Endothelial cell of umbilical vein (primary cell): Measurements from ENCODE around the gene ANKIB1. TPM values are rescaled to one million over a fixed set of nuclear protein-coding genes. Genes with fewer than 3 reads are reported as not detected.

Experiments used
- BruUV-seq: library from RNA; stranded (reverse); fragments of 400-500 nt; replicated peaks from 2 replicates; lab custom pipeline; 2021; lab: Mats Ljungman, UMichigan
- CTCF ChIA-PET: fragments of 300-600, 350-600 bp; sonication (Branson Sonifier 250); formaldehyde crosslinking; loops from one replicate; lab custom pipeline; 2021; ENCODE audit warnings: antibody characterized with exemption, inconsistent platforms; lab: Charles Lee
- POLR2A ChIA-PET: fragments of 300-600, 350-600 bp; sonication (Branson Sonifier 250); formaldehyde crosslinking; loops from one replicate; lab custom pipeline; 2021; ENCODE audit warnings: antibody characterized with exemption, inconsistent platforms; lab: Charles Lee
- DNase-seq: peaks from one replicate; pipeline ENCODE4 v3.0.0-alpha.2; 2011; ENCODE audit warnings: low read depth, low spot score
- FAIRE-seq: peaks from 2 replicates; lab custom pipeline; 2011; peaks lifted over from hg19 to GRCh38; lab: Jason Lieb, UNC
- H2AFZ ChIP-seq: 2 replicates; pipeline ENCODE4 v1.6.0; 2012; ENCODE audit warnings: low read depth, low read length, control low read depth, inconsistent platforms
- H3K27ac ChIP-seq: 2 replicates; pipeline ENCODE4 v1.5.1; 2011; ENCODE audit warnings: low read depth, mild to moderate bottlenecking, control low read depth, low read length, moderate library complexity; ENCODE audit not compliant: insufficient read depth
- H3K27me3 ChIP-seq, 2 experiments: 2 replicates each; pipeline versions ENCODE4 v1.6.0 to v1.6.1; 2011; ENCODE audit warnings: low read length in 2 of 2, mixed read lengths in 1 of 2; ENCODE audit not compliant: control insufficient read depth in 2 of 2, insufficient read depth in 2 of 2
- H3K36me3 ChIP-seq, 2 experiments: 2 replicates in 1 of 2; 3 replicates in 1 of 2; pipeline ENCODE4 v1.5.1; 2011; ENCODE audit warnings: low read length in 2 of 2, mild to moderate bottlenecking in 1 of 2, moderate library complexity in 1 of 2; ENCODE audit not compliant: control insufficient read depth in 2 of 2, insufficient read depth in 2 of 2; ENCODE audit errors: extremely low read depth in 1 of 2
- H3K4me1 ChIP-seq: 3 replicates; pipeline ENCODE4 v1.5.1; 2011; ENCODE audit warnings: mild to moderate bottlenecking, low read length; ENCODE audit not compliant: control insufficient read depth, insufficient read depth; ENCODE audit errors: extremely low read depth
- H3K4me2 ChIP-seq: 2 replicates; pipeline ENCODE4 v1.6.1; 2011; ENCODE audit warnings: low read length, control low read depth, mixed read lengths; ENCODE audit not compliant: insufficient read depth
- H3K4me3 ChIP-seq, 3 experiments: fragments of 200-600 bp in 1 of 3; sonication (generic), shearing (Covaris generic) in 1 of 3; replicated peaks in 1 of 3; 2 replicates each; pipeline ENCODE4 v1.5.1; 2011 to 2016; ENCODE audit warnings: control low read depth in 3 of 3, low read length in 3 of 3, mild to moderate bottlenecking in 2 of 3, inconsistent platforms in 1 of 3, low read depth in 1 of 3, moderate library complexity in 1 of 3; ENCODE audit not compliant: insufficient read depth in 1 of 3
- H3K79me2 ChIP-seq: 2 replicates; pipeline ENCODE4 v1.6.0; 2012; ENCODE audit warnings: low read length, inconsistent platforms; ENCODE audit not compliant: control insufficient read depth, insufficient read depth
- H3K9ac ChIP-seq: replicated peaks from 2 replicates; pipeline ENCODE3; 2011; ENCODE audit warnings: low read length, control low read depth; ENCODE audit not compliant: insufficient read depth; ENCODE audit errors: extremely low read depth
- H3K9me1 ChIP-seq: replicated peaks from 3 replicates; pipeline ENCODE4 v1.6.0; 2011; ENCODE audit warnings: mild to moderate bottlenecking, low read length; ENCODE audit not compliant: control insufficient read depth, insufficient read depth; ENCODE audit errors: extremely low read depth
- H3K9me3 ChIP-seq: replicated peaks from 2 replicates; pipeline ENCODE4 v1.5.1; 2012; ENCODE audit warnings: low read length, inconsistent platforms; ENCODE audit not compliant: control insufficient read depth, insufficient read depth
- H4K20me1 ChIP-seq: replicated peaks from 2 replicates; pipeline ENCODE3; 2011; ENCODE audit warnings: mild to moderate bottlenecking, low read length; ENCODE audit not compliant: control insufficient read depth, insufficient read depth; ENCODE audit errors: extremely low read depth
- CTCF ChIP-seq, 2 donors: IDR thresholded peaks; 1 replicate in 1 of 2; 2 replicates in 1 of 2; pipeline ENCODE4 v1.5.1; 2011; ENCODE audit warnings: low read length in 2 of 2, mild to moderate bottlenecking in 2 of 2, moderate library complexity in 2 of 2, control low read depth in 1 of 2, inconsistent platforms in 1 of 2, low read depth in 1 of 2; ENCODE audit not compliant: insufficient read depth in 1 of 2; ENCODE audit errors: extremely low read depth in 1 of 2
- EZH2 ChIP-seq: IDR thresholded peaks from 2 replicates; pipeline ENCODE4 v1.6.1; 2012; ENCODE audit warnings: borderline replicate concordance, low read depth, mild to moderate bottlenecking, moderate library complexity, low read length, inconsistent platforms; ENCODE audit not compliant: severe bottlenecking
- FOS ChIP-seq: IDR thresholded peaks from 2 replicates; pipeline ENCODE4 v1.6.1; 2011; ENCODE audit warnings: mild to moderate bottlenecking, low read length, moderate library complexity, borderline replicate concordance; ENCODE audit not compliant: insufficient read depth
- GATA2 ChIP-seq: IDR thresholded peaks from 2 replicates; pipeline ENCODE4 v1.7.0; 2011; ENCODE audit warnings: low read depth, mild to moderate bottlenecking, moderate library complexity, mixed read lengths, low read length; ENCODE audit not compliant: insufficient read length, insufficient read depth
- JUN ChIP-seq: IDR thresholded peaks from 2 replicates; pipeline ENCODE4 v1.6.1; 2011; ENCODE audit warnings: borderline replicate concordance, low read depth; ENCODE audit not compliant: insufficient read length, insufficient read depth
- MYC ChIP-seq: IDR thresholded peaks from one replicate; pipeline ENCODE4 v1.6.1; 2011; ENCODE audit warnings: mild to moderate bottlenecking, low read depth, low read length
- POLR2A ChIP-seq: IDR thresholded peaks from 2 replicates; pipeline ENCODE4 v1.6.1; 2012; ENCODE audit warnings: low read depth, mild to moderate bottlenecking, control low read depth, low read length
- POLR2AphosphoS5 ChIP-seq: IDR thresholded peaks from 2 replicates; pipeline ENCODE4 v1.6.1; 2012; ENCODE audit warnings: low read depth, mild to moderate bottlenecking, control low read depth, low read length, moderate library complexity; ENCODE audit not compliant: insufficient read depth
- dilution Hi-C: fragments of 300-500 bp; cut with MboI; formaldehyde crosslinking; loops from one replicate; pipeline ENCODE4 v1.15.0; 2019; ENCODE audit warnings: low sequenced_read_pairs; ENCODE audit not compliant: extremely low pct_ligation_motif_present
- intact Hi-C: fragments of 100-400 bp; cut with micrococcal nuclease; formaldehyde crosslinking; loops from one replicate; pipeline ENCODE4 v1.10.0; 2022
- polyA plus RNA-seq, 4 experiments: library from polyadenylated mRNA; depleted of rRNA in 3 of 4; stranded (reverse) in 3 of 4; unstranded in 1 of 4; fragments of >200 nt; gene quantifications; 2 replicates each; pipeline versions ENCODE4 v1.2.1 to v1.2.3, GENCODE V29; 2011 to 2012; ENCODE audit warnings: missing spikeins in 1 of 4
- total RNA-seq: library from RNA; stranded (reverse); gene quantifications from 2 replicates; pipeline ENCODE4 v1.2.3, GENCODE V29; 2021
- TF ChIP-seq, protein P1 (sequence below): IDR thresholded peaks from 2 replicates; pipeline ENCODE4 v1.6.1; 2011; ENCODE audit not compliant: insufficient read depth, insufficient read length

Gene ANKIB1
- total and polyA plus RNA-seq, 2 donors (not counting 3 experiments of a cell fraction or from before 2014, with no cell fraction given), result 16.9 to 56.5 TPM

DNA sequence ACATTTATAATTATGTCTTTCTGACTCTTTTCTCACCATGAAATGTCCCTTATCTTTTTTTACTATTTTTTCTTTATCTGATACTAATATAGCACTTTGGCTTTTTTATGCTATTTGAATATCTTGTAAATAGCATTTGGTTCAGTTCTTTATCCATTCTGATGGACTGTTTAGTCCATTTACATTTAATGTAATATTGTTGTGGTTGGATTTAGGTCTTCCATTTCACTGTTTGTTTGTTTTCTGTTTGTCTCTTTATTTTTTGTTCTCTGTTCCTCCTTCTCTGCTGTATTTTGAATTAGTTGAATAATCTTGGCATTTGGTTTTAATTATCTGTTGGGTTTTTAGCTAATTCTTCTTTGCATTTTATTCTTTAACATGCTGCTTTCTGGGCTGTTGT lies 89.8 kb downstream of the ANKIB1 start:
- POLR2A ChIA-PET, result no interaction called here
- Histone ChIP-seq H3K4me1 (no peaks in the 10 kb centered on the region), H3K79me2 (no peaks in the 10 kb centered on the region), H3K27me3 (no peaks in the 10 kb centered on the region), H3K9me1 (peaks cover 2% of the 10 kb centered on the region), H3K9me3 (no peaks in the 10 kb centered on the region), H4K20me1 (no peaks in the 10 kb centered on the region), H3K4me3 (no peak overlapping the region), H3K4me2 (no peak overlapping the region), H3K36me3 (no peaks in the 10 kb centered on the region), H3K9ac (no peak overlapping the region), H2AFZ (no peak overlapping the region), H3K27ac (no peak overlapping the region)
- intact Hi-C loops, result no loop called here
- FAIRE-seq (no peak), DNase-seq (no peak)
- BruUV-seq, result no TSS peak
- TF ChIP-seq, protein P1, sequence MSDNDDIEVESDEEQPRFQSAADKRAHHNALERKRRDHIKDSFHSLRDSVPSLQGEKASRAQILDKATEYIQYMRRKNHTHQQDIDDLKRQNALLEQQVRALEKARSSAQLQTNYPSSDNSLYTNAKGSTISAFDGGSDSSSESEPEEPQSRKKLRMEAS, result no peak
- TF ChIP-seq MYC (no peak), CTCF (IDR thresholded peaks at IDR 0.05; ENCODE audit: extremely low read depth in 1 of 2, insufficient read depth in 1 of 2, low read depth in 1 of 2, low read length in 2 of 2) (no peak), POLR2AphosphoS5 (no peak), GATA2 (no peak), FOS (no peak), JUN (no peak), EZH2 (no peak), POLR2A (no peak)
- CTCF ChIA-PET, result no interaction called here
- dilution Hi-C loops, result no loop called here
